ENCODE measurements around the gene LMCD1. TPM values are rescaled to one million over a fixed set of nuclear protein-coding genes. Genes with fewer than 3 reads are reported as not detected.
A peak's percentile ranks its signal among the peaks of the same experiment; 100 is the strongest.

Gene LMCD1
- polyA plus RNA-seq, 2 donors, result 17.2 to 21.2 TPM

DNA sequence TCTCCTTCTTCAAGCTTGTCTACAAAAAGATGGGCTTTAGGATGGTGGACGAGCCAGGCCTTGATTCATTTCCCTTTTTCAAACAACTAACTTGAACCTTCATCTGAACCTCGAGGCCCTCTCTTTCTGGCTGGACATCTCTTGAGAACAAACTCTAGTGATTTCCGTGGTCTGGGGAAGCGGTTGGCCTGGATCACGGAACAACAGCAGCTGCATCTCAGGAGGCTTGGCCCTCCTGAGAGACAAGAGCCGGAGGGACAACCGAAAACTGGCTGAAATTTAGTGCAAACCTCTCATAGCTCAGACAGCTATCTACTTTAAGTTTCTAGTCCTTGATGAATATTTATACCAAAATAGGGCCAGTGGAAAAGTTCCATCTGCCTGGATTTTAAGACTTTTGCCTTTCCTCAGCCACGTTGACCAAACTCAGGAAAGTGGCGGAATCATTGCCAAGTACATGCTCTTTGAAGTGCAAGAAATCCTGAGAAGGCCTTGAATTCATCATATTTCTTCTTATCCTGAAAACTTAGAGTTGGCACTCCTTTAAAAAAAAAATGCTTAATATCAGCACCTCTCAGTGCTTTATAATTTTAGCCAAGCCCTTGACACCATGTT, 14.5 kb downstream of the LMCD1 start:
- Histone ChIP-seq H3K4me3 (ENCODE audit: low read depth in 1 of 2, low read length in 2 of 2) (no peak overlapping the region), H3K4me1 (ENCODE audit: control insufficient read depth in 2 of 2, insufficient read depth in 2 of 2, low read length in 1 of 2) (no peaks in the 10 kb centered on the region), H3K27ac (ENCODE audit: low read depth in 2 of 2, low read length in 1 of 2) (peak overlapping the region; percentile 2 to 8), H3K9me3 (ENCODE audit: control insufficient read depth in 2 of 2, insufficient read depth in 1 of 2, low read depth in 1 of 2, low read length in 1 of 2) (no peaks in the 10 kb centered on the region), H3K36me3 (ENCODE audit: control insufficient read depth in 2 of 2, insufficient read depth in 2 of 2, low read length in 1 of 2) (peaks cover 0 to 2% of the 10 kb centered on the region in 2 donors), H3K27me3 (ENCODE audit: control insufficient read depth in 1 of 2, insufficient read depth in 2 of 2, low read length in 2 of 2) (no peaks in the 10 kb centered on the region)
- 66 to 68% methylated on average over 9 of the region's 9 CpGs for WGBS, 2 donors

- WGBS, 2 donors, result 85 to 86% methylated on average over 2 of the region's 2 CpGs
- H3K27ac ChIP-seq (ENCODE audit: low read depth in 2 of 2, low read length in 1 of 2), result no peak overlapping the region
- no peaks in the 10 kb centered on the region for H3K4me1 ChIP-seq (ENCODE audit: control insufficient read depth in 2 of 2, insufficient read depth in 2 of 2, low read length in 1 of 2)
These were observed 15.2 kb downstream of the LMCD1 start for GRCh38 chr3:8516783-8517182.

GRCh38 chr3:8517487-8517886, 15.9 kb downstream of the LMCD1 start:
- Histone ChIP-seq H3K4me3 (ENCODE audit: low read depth in 1 of 2, low read length in 2 of 2) (no peak overlapping the region), H3K36me3 (ENCODE audit: control insufficient read depth in 2 of 2, insufficient read depth in 2 of 2, low read length in 1 of 2) (peaks cover 0 to 6% of the 10 kb centered on the region in 2 donors), H3K27me3 (ENCODE audit: control insufficient read depth in 1 of 2, insufficient read depth in 2 of 2, low read length in 2 of 2) (no peaks in the 10 kb centered on the region), H3K27ac (ENCODE audit: low read depth in 2 of 2, low read length in 1 of 2) (no peak overlapping the region), H3K9me3 (ENCODE audit: control insufficient read depth in 2 of 2, insufficient read depth in 1 of 2, low read depth in 1 of 2, low read length in 1 of 2) (no peaks in the 10 kb centered on the region), H3K4me1 (ENCODE audit: control insufficient read depth in 2 of 2, insufficient read depth in 2 of 2, low read length in 1 of 2) (no peaks in the 10 kb centered on the region)
- 70 to 76% methylated on average over 2 of the region's 2 CpGs for WGBS, 2 donors

More at GRCh38 chr3:8516783-8517182, 15.2 kb downstream of the LMCD1 start:
- H3K4me3 ChIP-seq (ENCODE audit: low read depth in 1 of 2, low read length in 2 of 2), result no peak overlapping the region
- no peaks in the 10 kb centered on the region for H3K27me3 ChIP-seq (ENCODE audit: control insufficient read depth in 1 of 2, insufficient read depth in 2 of 2, low read length in 2 of 2)
- no peaks in the 10 kb centered on the region for H3K9me3 ChIP-seq (ENCODE audit: control insufficient read depth in 2 of 2, insufficient read depth in 1 of 2, low read depth in 1 of 2, low read length in 1 of 2)
- peaks cover 0 to 2% of the 10 kb centered on the region in 2 donors for H3K36me3 ChIP-seq (ENCODE audit: control insufficient read depth in 2 of 2, insufficient read depth in 2 of 2, low read length in 1 of 2)

DNA sequence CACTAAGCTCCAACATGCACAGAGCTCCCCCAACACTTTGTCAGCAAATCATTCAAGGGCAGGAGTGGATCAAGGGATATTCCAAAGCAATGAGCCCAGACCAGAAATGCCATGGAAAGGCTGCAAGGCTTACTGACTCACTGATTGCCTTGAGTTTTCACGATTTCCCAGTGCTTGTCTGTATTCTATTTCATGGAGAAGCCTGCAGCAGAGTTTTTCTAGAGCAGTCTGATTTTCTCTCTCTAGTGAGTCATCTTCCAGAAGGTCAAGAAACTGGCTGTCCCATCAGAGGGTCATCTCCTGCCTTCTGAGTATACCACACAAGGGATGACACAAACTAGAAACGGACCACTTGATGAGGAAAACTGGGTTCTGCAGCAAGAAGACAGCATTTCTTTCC, 16.5 kb downstream of the LMCD1 start:
- Histone ChIP-seq H3K4me1 (ENCODE audit: control insufficient read depth in 2 of 2, insufficient read depth in 2 of 2, low read length in 1 of 2) (no peaks in the 10 kb centered on the region), H3K36me3 (ENCODE audit: control insufficient read depth in 2 of 2, insufficient read depth in 2 of 2, low read length in 1 of 2) (peaks cover 0 to 6% of the 10 kb centered on the region in 2 donors), H3K27ac (ENCODE audit: low read depth in 2 of 2, low read length in 1 of 2) (no peak overlapping the region)

DNA sequence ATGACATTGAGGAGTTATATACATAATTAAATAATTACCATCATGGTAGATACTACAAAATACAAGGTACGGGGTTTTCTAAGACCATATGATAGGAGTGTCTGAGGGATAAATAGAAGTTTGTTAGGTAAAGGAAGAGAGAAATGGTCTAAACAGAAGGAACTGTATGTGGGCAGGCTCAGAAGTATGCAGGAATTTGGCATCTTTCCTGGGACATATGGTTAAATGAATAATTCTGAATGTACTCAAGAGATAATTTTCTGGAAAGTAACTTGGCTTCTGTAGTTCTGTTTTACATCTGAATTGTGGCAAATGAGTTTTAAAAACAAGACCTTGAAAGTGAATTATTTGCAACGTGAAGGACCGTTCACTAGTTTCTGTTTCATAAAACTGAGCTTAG, 17.5 kb downstream of the LMCD1 start:
- H3K27ac ChIP-seq (ENCODE audit: low read depth in 2 of 2, low read length in 1 of 2), result no peak overlapping the region
- H3K9me3 ChIP-seq (ENCODE audit: control insufficient read depth in 2 of 2, insufficient read depth in 1 of 2, low read depth in 1 of 2, low read length in 1 of 2), result no peaks in the 10 kb centered on the region
- WGBS, 2 donors, result 67 to 73% methylated on average over 3 of the region's 3 CpGs
- H3K36me3 ChIP-seq (ENCODE audit: control insufficient read depth in 2 of 2, insufficient read depth in 2 of 2, low read length in 1 of 2), result peaks cover 0 to 4% of the 10 kb centered on the region in 2 donors
- H3K4me1 ChIP-seq (ENCODE audit: control insufficient read depth in 2 of 2, insufficient read depth in 2 of 2, low read length in 1 of 2), result no peaks in the 10 kb centered on the region
- H3K27me3 ChIP-seq (ENCODE audit: control insufficient read depth in 1 of 2, insufficient read depth in 2 of 2, low read length in 2 of 2), result no peaks in the 10 kb centered on the region
- H3K4me3 ChIP-seq (ENCODE audit: low read depth in 1 of 2, low read length in 2 of 2), result no peak overlapping the region

More for the DNA sequence above, 16.5 kb downstream of the LMCD1 start:
- H3K9me3 ChIP-seq (ENCODE audit: control insufficient read depth in 2 of 2, insufficient read depth in 1 of 2, low read depth in 1 of 2, low read length in 1 of 2), result no peaks in the 10 kb centered on the region
- WGBS, 2 donors, result 72 to 86% methylated on average over 2 of the region's 2 CpGs
- H3K27me3 ChIP-seq (ENCODE audit: control insufficient read depth in 1 of 2, insufficient read depth in 2 of 2, low read length in 2 of 2), result no peaks in the 10 kb centered on the region
- no peak overlapping the region for H3K4me3 ChIP-seq (ENCODE audit: low read depth in 1 of 2, low read length in 2 of 2)

DNA sequence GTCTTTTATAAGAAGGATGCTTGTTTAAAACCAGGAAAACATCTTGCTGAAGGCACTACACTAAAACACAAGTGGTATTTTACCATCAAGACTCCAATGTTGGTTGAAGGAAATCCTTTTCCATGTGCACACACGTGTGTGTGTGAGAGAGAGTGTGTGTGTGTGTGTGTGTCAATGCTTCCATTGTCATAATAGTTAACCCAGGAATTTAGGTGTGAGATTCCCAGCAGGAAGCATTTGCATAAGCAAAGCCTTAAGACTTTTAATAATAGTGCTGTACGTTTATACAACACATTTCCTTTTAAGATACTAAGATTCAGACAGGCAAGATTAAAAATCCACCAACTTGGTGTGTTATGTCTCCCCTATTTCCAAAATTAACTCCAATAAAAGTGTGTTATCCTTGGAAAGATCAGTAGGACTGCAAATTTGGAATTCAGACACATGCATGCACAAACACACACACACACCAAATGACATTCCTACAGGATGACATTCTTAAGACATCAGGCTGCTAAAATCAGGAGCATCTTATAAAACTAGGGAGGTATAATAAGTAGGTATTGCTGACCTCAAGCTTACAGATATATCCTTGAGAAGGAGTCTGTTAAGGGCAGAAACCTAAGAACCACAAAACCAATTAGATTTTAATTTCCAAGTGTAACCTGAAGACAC, 18.3 kb downstream of the LMCD1 start:
- Histone ChIP-seq H3K4me1 (ENCODE audit: control insufficient read depth in 2 of 2, insufficient read depth in 2 of 2, low read length in 1 of 2) (peaks cover 0 to 3% of the 10 kb centered on the region in 2 donors), H3K27me3 (ENCODE audit: control insufficient read depth in 1 of 2, insufficient read depth in 2 of 2, low read length in 2 of 2) (no peaks in the 10 kb centered on the region), H3K4me3 (ENCODE audit: low read depth in 1 of 2, low read length in 2 of 2) (no peak overlapping the region), H3K9me3 (ENCODE audit: control insufficient read depth in 2 of 2, insufficient read depth in 1 of 2, low read depth in 1 of 2, low read length in 1 of 2) (no peaks in the 10 kb centered on the region), H3K27ac (ENCODE audit: low read depth in 2 of 2, low read length in 1 of 2) (no peak overlapping the region), H3K36me3 (ENCODE audit: control insufficient read depth in 2 of 2, insufficient read depth in 2 of 2, low read length in 1 of 2) (peaks cover 0 to 4% of the 10 kb centered on the region in 2 donors)
- 56 to 74% methylated on average over 2 of the region's 2 CpGs for WGBS, 2 donors

DNA sequence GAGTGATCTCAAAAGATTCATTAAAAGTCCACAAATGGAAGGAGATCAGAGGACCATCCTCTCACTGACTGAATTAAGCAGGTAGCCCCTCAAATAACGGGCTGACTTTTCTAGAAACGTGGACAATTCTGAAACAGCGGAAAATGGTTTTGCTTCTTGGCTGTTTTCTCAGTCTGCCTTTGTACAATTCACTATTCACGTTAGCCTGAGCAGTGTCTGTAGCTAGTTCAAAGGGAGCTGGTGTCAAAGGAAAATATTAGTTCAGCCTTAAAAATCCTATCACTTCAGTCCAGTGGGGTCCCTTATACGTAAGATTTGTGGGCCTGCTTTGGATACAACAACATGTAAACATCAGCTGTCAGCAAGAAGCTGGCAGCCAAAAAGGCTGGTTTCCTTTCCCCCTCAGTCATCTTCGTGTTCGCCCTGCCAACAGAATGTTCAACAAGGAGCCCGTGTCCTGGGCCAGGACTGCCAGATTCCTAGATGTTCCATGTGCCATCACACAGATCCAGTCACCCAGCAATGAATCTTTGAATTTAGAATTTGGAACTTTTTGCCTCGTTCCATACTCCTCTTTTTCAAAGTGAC, 19.3 kb downstream of the LMCD1 start:
- Histone ChIP-seq H3K36me3 (ENCODE audit: control insufficient read depth in 2 of 2, insufficient read depth in 2 of 2, low read length in 1 of 2) (peaks cover 0 to 4% of the 10 kb centered on the region in 2 donors), H3K9me3 (ENCODE audit: control insufficient read depth in 2 of 2, insufficient read depth in 1 of 2, low read depth in 1 of 2, low read length in 1 of 2) (no peaks in the 10 kb centered on the region), H3K4me1 (ENCODE audit: control insufficient read depth in 2 of 2, insufficient read depth in 2 of 2, low read length in 1 of 2) (peaks cover 0 to 3% of the 10 kb centered on the region in 2 donors), H3K27me3 (ENCODE audit: control insufficient read depth in 1 of 2, insufficient read depth in 2 of 2, low read length in 2 of 2) (no peaks in the 10 kb centered on the region), H3K27ac (ENCODE audit: low read depth in 2 of 2, low read length in 1 of 2) (no peak overlapping the region), H3K4me3 (ENCODE audit: low read depth in 1 of 2, low read length in 2 of 2) (no peak overlapping the region)
- WGBS, 2 donors, result 83 to 86% methylated on average over 9 of the region's 9 CpGs

DNA sequence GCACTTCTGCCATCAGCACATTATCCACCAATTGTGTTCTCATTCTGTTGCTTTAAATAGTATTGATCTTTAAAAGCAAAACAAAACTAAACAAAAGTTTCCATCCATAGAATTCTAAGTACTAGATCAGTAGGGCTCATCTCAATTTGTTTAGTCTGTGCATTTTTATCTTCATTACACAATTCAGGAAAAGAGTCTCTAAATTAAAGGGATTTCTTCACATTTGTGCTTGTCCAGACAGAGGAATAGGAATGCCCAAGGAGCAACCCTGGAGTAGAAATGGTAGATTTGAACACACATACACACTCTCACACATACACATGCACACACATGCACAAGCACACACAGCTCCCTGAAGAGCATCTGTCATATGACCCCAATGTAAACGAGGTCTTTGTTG, 21.4 kb downstream of the LMCD1 start:
- H3K4me1 ChIP-seq (ENCODE audit: control insufficient read depth in 2 of 2, insufficient read depth in 2 of 2, low read length in 1 of 2), result peaks cover 0 to 3% of the 10 kb centered on the region in 2 donors
- H3K4me3 ChIP-seq (ENCODE audit: low read depth in 1 of 2, low read length in 2 of 2), result no peak overlapping the region
- H3K27ac ChIP-seq (ENCODE audit: low read depth in 2 of 2, low read length in 1 of 2), result no peak overlapping the region
- WGBS, 2 donors, result 64 to 76% methylated on average over 1 of the region's 1 CpG
- peaks cover 0 to 4% of the 10 kb centered on the region in 2 donors for H3K36me3 ChIP-seq (ENCODE audit: control insufficient read depth in 2 of 2, insufficient read depth in 2 of 2, low read length in 1 of 2)
- H3K9me3 ChIP-seq (ENCODE audit: control insufficient read depth in 2 of 2, insufficient read depth in 1 of 2, low read depth in 1 of 2, low read length in 1 of 2), result no peaks in the 10 kb centered on the region
- no peaks in the 10 kb centered on the region for H3K27me3 ChIP-seq (ENCODE audit: control insufficient read depth in 1 of 2, insufficient read depth in 2 of 2, low read length in 2 of 2)

DNA sequence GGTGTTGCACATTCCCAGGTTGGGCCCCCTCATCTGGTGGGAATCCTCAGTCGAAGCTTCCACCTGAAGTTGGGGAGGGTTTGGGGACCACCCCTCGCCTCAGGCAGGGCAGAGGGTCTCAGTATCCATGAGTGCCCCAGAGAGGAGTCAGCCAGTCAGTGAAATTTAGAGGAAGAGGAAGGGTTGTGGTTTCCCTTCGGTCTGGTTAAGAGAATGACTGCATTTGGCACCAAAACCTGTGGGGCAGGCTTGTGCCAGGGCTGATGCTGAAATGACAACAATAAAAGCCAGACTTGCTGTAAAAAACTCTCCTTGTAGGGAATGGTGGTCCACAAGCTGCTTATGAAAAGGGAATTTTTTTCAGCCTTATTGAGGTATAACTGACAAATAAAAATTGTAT, 22.6 kb downstream of the LMCD1 start:
- peak overlapping the region; percentile 51 to 65 for H3K27ac ChIP-seq (ENCODE audit: low read depth in 2 of 2, low read length in 1 of 2)
- H3K4me3 ChIP-seq (ENCODE audit: low read depth in 1 of 2, low read length in 2 of 2), result no peak overlapping the region
- no peaks in the 10 kb centered on the region for H3K9me3 ChIP-seq (ENCODE audit: control insufficient read depth in 2 of 2, insufficient read depth in 1 of 2, low read depth in 1 of 2, low read length in 1 of 2)
- H3K4me1 ChIP-seq (ENCODE audit: control insufficient read depth in 2 of 2, insufficient read depth in 2 of 2, low read length in 1 of 2), result peaks cover 0 to 3% of the 10 kb centered on the region in 2 donors
- 53 to 57% methylated on average over 3 of the region's 3 CpGs for WGBS, 2 donors
- H3K27me3 ChIP-seq (ENCODE audit: control insufficient read depth in 1 of 2, insufficient read depth in 2 of 2, low read length in 2 of 2), result no peaks in the 10 kb centered on the region
- peaks cover 0 to 4% of the 10 kb centered on the region in 2 donors for H3K36me3 ChIP-seq (ENCODE audit: control insufficient read depth in 2 of 2, insufficient read depth in 2 of 2, low read length in 1 of 2)
